Peyer's patch (tissue), 4 donors: Measurements from ENCODE around the gene KRT77.

Experiments
- CTCF ChIP-seq, 6 experiments: fragments of 450-650 bp in 4 of 6; fragments of 200-600 bp in 2 of 6; sonication (generic) in 1 of 6; IDR thresholded peaks; one replicate each; pipeline ENCODE4 v1.5.1; 2017 to 2019; ENCODE audit warnings: antibody characterized with exemption in 6 of 6, mild to moderate bottlenecking in 3 of 6, moderate library complexity in 1 of 6
- POLR2A ChIP-seq, 2 donors: fragments of 450-650 bp; IDR thresholded peaks; one replicate each; pipeline ENCODE4 v1.5.1; 2017; ENCODE audit warnings: antibody characterized with exemption in 2 of 2, mild to moderate bottlenecking in 2 of 2, moderate library complexity in 2 of 2

- no peak for TF ChIP-seq CTCF (IDR thresholded peaks at IDR 0.05)
- no peak for TF ChIP-seq POLR2A (IDR thresholded peaks at IDR 0.05)
Observed at GRCh38 chr12:52716061-52716460, 12.7 kb upstream of the KRT77 start.
